ENCODE measurements around the gene MCF2L.

Gene MCF2L

DNA sequence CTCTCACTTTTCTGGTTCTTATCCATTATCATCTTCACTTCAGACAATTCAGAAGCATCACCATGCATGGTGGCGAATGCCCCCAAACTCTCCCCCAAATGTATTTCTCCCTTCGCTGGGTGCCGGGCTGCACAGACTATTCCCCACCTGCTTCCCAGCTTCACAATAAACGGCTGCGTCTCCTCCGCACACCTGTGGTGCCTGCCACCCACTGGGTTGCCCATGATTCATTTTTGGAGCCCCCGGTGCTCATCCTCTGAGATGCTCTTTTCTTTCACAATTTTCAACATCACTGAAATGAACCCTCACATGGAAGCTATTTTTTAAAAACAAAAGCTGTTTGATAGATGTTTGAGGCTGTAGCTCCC lies 150.8 kb downstream of the MCF2L start:
- intact Hi-C loops (cut with DNase I) = no loop called here
- DNase-seq = peak in 34 of 42 donors; percentile 9 to 73 (median 48)

DNA sequence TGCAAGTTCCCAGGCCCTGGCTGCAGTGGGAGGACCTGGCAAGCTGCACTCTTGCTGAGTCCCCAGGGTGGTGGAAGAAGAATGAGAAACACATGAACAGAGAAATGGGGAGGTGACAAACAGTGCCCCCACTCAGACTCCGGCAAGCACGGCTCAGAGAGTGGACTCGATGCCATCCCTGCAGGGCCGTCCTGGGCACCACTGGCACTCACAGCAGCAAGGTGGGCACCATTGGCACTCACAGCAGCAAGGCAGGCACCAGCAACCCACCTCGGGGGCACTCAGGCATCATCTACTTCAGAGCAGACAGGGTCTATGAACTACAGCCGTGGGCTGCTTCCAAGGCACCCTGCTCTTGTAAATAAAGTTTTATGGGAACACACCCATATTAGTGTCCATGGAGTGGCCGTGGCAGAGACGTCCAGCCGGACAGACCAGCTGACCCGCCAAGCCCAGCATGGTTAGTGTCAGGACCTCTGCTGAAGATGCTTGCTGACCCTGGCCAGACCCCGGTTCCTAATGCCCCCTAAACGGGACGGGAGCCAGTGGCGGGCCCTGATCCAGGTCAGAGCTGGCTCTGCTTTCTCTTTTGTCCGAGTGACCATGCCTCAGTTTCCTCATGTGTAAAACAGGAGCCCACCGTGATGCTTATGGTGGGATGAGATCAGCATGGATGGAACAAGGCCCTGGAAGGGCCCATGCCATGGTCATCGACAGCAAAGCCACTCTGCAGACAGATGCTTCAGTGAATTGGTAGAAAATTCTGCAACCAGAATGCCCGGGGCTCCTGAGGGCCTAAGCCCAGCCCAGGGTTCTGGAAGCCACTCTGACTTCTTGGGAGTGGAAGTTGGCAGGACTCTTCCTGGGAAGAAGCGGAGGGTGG lies 151.5 kb downstream of the MCF2L start:
- peak in 10 of 42 donors; percentile 3 to 35 (median 12) for DNase-seq

DNA sequence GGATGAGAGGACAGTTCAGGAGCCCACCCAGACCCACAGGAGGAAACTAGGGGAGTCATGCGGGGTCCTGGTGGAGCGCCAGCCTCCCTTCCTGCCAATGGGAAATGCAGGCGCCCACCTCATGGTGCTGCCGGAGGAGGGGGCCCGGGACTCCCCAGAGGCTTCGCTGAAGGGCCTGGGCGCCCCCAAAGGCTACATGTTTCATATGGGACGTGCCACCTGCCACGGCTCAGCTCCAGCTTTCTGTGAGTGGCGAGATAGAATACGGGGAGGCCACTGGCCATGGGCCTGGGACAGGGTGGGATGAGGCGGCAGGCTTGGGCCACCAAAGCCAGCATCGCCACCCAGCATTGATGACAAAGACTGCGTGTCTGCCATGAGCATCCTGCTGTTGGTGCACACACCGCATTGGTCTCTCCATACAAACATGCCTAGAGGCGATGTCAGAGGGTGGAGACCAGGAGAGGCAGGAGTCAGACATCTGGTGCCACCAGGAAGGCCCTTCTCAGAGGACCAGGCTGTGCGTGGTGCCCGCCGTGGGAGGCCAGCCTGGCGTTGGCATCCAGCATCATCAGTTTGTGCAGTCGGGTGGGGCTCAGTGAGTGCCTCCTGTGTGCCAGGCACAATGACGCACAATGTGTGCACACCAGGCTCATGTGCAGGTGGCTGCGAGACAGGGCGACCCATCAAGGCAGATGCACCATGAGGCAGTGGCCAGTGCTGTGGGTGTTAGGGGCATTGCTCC lies 152.3 kb downstream of the MCF2L start:
- peak in 11 of 42 donors; percentile 5 to 29 (median 10) for DNase-seq
- intact Hi-C loops (cut with DNase I) = no loop called here

More for the DNA sequence above, 151.5 kb downstream of the MCF2L start:
- intact Hi-C loops (cut with DNase I) = no loop called here

DNA sequence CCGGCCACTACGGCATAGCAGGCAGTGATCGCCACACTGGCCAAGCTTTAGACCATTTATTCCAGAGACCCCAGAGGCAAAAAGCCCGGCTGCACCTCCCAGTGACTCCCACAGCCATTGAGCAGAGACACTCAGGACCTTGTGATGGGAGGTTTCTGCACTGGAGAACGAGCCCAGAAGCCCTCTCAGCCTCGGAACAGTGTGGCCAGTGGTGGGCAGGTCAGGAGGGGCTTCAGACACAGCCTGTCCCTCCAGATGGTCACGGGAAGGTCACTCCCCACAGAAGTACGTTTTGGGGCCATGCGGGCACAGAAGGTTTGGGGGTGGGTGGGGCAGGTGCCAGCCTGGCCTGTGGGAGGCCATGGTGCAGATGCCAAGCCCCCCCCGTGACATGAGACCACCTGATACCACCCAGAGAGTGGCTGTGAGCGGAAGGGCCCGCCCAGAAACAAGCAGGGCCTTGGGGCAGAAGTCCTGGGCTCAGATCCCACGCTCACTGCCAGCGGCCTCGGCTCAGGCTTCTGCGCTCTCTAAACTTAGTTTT lies 153.0 kb downstream of the MCF2L start:
- DNase-seq = peak in 6 of 42 donors; percentile 8 to 27 (median 11)

DNA sequence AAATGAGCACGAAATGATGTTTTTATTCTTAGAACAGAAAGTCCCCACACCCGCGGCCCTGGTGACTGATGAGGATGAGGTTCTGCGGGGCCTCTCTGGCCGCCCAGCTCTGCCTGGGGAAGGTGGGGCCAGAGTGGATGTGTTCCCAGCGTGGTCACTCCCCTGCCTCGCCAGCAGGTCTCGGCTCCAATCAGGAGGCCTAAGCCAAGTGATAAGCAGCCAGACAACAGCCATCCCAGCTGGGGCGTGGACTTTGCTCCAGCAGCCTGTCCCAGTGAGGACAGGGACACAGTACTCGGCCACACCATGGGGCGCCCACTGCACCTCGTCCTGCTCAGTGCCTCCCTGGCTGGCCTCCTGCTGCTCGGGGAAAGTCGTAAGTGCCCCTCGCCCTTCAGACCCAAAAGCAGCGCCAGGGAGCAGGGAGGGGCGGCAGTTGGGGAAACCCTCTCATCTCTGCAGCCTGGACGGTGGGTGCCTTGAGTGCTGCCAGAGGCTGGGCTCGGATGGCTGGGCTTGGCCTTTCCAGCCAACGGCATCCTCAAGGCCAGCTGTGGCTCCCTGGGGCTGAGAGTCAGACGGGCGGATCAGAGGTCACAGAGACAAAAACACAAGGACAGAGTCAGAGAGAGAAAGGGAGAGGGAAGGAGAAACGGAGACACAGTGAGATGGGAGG lies 153.7 kb downstream of the MCF2L start, which contains the start of gene F10:
F10 (plus strand) TSS at position 250 of the 676 bp plus-strand sequence; CDS start at position 307, 57 bp downstream.
- intact Hi-C loops (cut with DNase I) = no loop called here
- peak in 12 of 42 donors; percentile 7 to 40 (median 16) for DNase-seq

More for the DNA sequence above, 153.0 kb downstream of the MCF2L start:
- intact Hi-C loops (cut with DNase I) = no loop called here

DNA sequence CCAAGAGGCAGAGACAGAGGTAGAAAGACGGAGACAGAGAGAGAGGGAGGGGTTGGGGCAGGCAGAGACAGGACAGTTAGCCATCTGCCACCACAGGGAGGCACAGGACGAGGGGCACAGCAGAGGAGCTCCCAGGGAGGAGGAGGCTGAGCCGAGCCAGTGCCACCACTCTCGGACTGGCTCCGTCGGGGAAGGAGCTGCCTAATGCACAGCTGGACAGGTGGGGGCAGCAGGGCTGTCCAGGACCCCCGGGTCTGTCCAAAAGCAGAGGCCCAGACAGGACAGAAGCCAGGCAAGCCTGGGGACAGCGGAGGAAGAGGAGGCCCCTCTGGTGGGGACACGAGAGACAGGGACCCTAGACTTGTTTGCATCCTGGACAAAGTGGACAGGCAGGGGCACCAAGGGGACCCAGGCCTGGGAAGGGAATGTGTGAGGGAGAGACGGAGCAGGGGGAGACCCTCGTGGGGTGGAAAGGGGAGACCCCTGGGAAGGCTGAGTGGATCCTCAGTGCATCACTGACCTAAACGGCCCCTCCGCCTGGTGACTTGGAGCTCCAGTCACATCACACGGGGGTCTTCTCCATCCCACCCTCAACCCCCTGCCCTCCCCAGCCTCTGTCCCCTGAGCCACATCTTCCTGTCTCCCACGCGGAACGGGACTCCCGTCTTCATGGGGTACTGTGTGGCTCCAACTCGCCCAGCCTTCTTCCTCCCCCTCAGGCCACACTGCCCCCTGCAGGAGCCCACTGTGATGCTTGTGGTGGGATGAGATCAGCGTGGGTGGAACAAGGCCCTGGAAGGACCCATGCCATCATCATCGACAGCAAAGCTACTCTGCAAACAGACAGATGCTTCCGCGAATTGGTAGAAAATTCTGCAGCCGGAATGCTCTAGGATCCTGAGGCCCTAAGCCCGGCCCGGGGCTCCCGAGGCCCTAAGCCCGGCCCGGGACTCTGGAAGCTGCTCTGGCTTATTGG lies 154.5 kb downstream of the MCF2L start:
- DNase-seq = peak in 11 of 42 donors; percentile 13 to 56 (median 25)
- intact Hi-C loops (cut with DNase I) = no loop called here

DNA sequence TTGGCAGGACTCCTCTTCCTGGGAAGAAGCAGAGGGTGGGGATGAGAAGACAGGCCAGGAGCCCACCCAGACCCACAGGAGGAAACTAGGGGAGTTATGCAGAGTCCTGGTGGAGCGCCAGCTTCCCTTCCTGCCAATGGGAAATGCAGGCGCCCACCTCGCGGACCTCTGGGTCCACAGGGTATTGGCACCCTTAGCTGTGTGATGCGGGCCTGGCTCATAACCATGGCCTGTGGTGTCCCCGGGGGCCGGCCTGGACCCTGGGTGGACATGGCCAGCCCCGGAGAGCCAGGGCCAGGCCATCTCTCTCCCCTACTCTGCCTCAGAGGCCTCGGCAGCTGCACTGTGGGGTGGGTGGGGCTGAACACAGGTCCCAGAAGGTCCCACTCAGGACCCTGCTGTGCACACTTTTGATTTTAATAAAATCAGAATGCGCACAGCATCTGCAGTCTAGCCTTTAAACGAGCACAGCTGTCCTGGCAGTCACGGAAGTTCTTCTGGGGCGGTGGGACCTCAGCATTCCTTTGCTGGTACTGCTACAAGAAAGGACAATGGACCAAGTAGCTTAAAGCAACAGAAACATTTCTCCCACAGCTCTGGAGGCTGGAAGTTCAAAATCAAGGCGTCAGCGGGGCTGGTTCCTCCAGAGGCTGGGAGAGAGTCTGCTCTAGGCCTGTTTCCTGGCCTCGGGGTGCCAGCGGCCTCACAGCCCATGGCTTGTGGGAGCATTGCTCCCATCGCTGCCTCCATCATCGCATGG lies 155.4 kb downstream of the MCF2L start:
- peak in 9 of 42 donors; percentile 3 to 29 (median 10) for DNase-seq
- intact Hi-C loops (cut with DNase I) = no loop called here

DNA sequence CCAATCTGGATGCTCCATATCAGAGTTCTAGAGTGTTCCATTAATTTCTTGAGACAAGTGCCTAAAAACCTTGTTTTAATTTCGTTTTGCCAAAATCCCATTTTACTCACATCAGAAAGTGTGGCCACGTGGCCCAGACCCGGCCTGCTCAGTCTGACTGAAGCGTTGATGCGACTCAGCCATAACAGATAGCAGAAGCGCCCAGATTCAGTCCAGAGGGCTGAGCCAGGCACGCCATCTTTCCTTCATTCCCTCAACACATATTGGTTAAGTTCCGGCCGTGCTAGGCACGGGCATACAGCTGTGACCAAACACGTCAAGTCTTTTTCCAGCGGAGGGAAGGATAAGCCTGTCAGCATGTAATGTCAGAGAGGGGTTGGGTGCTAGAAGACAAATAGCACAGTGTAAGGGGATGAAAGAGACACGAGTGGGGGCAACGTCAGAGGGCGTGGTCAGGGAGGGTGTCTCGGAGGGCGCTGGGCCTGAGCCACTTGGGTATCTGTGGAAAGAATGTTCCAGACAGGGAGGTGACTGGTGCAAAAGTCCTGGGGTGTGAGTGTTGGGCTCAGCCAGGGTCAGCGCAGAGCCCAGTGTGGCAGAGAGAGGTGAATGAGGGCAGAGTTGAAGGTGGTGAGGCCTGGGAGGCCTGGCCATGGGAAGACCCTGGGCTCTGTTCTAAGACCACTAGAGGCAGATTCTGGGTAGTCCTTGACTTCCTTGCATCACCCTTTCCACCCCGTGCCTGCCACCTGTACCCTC lies 156.7 kb downstream of the MCF2L start:
- DNase-seq = peak in 7 of 42 donors; percentile 4 to 17 (median 7)
- intact Hi-C loops (cut with DNase I) = no loop called here

DNA sequence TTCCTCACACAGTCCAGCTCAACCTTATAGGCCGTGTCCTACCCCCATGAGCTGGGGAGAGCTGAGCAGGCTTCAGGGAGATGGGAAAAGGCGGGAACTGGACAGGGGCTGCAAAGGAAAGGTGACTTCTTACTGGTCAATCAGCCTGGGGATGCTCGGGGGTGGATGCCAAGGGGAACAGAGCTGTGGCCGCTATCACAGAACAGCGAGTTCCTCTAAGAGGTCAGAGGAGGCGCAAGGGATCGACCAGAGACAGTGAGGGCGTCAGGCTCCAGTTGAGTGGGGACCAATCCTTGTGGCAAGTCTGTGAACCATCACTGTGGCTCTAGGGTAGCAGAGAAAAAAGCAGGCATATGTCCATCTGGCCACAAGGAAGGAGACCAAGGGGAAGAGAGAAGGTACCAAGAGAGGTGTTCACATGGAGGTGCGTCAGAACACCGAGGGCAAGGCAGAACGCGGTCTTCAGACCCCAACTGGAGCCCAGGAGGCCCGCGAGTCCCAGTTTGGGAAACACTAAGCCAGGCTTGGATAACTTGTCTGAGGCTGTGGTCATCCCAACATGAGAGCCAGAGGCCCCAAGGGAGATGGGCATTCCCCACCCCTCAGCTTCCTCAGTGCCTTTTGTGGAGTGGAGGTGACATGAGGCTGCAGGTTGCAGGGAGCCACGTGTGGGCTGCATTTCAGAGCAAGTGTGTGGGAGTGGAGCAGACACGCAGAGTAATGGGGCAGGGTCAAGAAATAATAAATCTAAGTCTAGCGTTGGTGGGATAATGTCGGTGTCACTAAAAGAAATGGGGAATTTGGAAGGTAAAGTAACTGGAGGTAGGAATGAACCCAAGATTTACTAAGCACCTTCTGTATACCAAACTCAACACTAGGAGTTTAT lies 157.5 kb downstream of the MCF2L start:
- intact Hi-C loops (cut with DNase I) = no loop called here
- DNase-seq = peak in 9 of 42 donors; percentile 8 to 33 (median 16)

DNA sequence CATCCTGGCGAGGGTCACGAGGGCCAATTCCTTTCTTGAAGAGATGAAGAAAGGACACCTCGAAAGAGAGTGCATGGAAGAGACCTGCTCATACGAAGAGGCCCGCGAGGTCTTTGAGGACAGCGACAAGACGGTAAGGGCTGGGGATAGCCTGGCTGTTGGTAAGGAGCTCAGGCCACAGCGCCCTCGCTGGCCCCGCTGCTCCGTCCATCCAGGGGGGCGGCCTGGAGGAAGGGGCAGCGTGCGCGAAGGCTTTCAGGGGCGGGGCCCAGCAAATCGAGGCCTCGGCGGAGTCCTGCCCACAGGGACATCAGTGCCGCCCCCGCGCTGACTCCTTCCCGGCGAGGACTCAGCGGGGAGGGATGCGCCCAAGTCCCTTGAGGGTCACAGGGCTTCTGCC lies 160.5 kb downstream of the MCF2L start:
- peak in 6 of 42 donors; percentile 0 to 20 (median 9) for DNase-seq
- intact Hi-C loops (cut with DNase I) = no loop called here

DNA sequence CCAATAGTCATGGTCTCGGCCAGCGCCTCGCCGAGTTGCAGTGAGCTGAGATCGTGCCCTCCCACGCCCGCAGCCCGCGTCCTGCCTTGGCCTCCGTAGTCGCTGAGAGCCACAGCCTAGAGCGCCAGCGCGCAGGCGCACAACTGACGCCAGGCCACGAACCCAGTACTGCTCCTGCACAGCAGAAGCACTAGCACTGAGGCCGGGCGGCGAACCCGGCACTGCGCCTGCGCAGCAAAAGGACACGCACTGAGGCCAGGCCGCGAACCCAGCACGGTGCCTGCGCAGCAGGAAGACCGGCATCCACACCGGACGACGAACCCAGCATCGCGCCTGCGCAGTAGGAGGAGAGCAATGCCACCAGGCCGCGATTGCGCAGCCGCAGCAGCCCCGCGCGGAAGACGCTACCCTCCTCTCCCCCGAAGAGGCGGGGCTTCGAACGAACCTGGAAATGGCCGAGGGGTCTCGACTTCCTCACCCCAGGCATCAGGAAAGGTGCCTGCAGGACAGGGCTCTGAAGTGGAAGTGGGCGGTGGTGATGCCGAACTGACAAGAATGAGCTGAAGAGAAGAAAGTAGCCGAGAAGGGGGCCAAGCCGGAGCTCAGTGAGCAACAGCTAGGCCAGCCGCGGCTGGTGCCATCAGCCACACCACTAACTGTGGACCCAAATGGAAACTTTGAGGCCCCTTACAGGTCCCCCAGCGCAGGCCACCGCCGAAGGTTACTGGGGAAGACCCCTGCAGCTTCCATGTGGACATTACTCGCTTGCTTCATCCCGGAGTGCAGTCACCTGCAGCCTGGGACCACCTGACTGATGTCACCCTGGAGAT lies 161.1 kb downstream of the MCF2L start:
- intact Hi-C loops (cut with DNase I) = no loop called here
- DNase-seq = peak in 14 of 42 donors; percentile 8 to 61 (median 32)

DNA sequence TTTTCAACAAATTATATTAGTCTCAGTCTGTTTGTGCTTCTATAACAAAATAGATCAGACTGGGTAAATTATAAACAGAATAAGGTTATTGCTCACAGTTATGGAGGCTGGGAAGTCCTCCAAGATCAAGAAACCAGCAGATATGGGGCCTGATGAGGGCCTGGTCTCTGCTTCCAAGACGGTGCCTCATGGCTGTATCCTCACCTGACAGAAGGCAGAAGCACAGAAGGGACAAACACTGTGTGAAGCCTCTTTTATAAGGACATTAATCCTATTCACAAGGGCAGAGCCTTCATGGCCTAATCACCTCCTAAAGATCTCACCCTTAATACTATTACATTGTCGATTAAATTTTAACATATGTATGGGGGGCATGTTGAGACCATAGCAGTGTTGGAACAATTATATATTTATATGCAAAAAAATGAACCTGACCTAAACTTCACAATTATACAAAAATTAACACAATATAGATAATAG lies 166.3 kb downstream of the MCF2L start:
- DNase-seq = peak in 2 of 42 donors; percentile 11 to 13
- intact Hi-C loops (cut with DNase I) = no loop called here

DNA sequence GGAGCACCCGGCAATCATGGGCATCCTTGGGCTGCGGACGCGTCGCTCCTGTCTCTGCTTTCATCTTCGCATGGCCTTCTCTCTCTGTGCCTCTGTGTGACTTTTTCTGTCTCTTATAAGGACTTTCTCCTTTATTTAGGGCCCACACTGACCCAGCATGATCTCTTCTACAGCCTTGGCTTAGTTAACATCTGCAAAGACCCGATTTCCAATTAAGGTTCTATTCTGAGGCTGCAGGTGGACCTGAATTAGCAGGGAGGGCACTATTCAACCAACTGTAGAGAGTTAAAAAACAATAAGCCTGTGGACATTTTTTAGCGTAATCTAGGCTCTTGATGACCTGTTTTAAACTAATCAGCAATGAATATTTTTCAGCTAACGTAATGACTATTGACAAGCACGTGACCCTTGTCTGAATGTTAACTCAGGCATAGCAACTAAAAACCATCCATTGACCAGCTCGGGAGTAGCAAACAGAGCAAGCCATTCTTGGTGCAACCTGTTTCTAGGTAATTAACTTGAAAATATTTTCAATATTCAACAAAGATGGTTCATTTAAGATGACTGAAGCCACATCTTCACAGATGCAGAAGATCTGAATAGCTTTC lies 168.8 kb downstream of the MCF2L start:
- intact Hi-C loops (cut with DNase I) = no loop called here
- peak in 2 of 42 donors; percentile 2 to 4 for DNase-seq

Measured in head of caudate nucleus (tissue), 42 donors.